ENCODE data around the gene APOC3.

APOC3 gene

DNA sequence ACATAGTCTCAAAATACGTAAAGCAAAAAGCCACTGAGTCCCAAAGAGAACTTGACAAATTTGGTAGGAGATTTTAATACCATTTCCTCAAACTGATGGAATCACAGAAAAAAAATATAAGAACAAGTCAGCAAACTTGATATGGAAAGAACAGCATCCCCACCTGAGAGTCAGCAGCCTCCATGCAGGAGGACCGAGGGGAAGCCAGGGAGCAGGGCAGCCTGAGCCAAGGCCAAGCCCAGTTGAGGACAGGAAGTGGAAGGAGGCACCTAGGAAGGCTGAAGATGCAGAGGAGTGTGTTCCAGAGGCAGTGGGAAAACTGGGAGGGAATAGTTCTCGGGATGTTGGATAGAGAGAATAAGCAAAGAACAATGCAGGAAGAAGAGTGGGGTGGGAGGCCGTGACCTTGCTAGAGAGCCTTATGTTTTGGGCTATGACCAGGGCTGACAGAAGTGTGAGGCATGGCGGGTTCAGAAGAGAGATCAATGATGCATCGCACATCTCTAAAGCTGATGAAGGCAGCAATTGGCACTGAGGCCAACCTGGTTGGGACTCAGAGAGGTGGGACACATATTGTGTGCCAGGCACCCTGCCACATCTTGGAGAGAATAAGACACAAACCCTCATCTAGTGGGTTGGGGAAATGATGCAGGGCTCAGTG lies 22.0 kb upstream of the APOC3 start:
- no peak for DNase-seq

DNA sequence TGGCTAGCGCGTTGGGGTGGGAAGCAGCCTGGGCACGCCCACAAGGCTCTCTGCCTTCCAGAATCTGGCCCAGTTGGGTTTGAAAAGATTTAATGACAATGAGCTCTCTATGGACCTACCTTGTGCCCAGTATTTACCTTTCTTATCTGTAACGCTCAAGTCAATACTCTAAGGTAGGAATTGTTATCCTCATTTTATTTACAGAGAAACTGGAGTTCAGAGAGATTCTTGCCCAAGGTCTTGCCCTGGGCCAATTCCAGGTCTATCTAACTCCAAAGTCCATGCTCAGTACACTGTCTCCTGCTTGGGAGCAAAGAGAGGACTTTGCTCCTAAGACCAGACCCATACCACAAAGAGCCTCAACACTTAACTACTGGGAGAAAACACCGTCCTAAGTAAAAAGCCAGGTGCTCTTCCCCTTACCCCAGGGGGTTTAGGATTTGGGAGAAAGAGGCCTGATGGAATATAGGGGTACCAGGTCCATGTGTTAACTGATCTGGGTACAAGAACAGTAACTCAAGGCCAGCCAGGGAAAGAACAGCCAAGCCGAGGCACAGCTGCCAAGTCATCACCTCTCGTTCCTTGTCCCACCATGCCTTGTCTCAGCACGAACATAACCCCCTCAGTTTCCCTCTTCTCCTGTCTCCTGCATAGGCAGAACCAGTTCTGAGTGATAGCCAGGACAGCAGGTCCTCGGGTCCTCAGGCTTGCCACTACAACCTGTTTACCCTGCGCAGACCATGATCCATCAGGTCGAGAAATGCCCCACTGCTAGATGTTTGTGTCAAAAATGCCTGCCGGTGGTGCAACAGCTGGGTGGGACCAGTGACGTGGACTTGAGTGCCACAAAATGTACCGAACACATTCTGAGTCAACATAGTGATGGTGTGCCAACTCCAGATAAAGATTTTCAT lies 21.2 kb upstream of the APOC3 start:
- no peak for DNase-seq

DNA sequence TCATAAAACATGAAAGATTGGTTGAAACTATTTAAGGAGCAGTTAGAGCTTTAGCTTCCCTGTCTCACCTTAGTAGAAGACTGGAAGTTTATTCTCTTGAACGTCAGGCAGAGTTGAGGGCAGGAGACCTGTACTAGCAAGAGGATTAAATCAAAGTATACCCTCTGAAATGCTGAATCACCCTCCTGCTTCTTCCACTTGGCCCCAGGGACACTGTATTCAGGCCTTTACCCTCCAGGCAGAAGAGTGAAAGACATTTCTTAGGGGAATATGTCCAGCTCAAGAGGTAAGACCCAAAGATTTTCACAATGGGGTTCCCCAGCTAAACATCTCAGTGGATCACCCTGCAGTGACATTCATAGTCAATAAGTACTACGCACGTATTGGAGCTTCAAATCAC lies 18.5 kb upstream of the APOC3 start:
- no peak for DNase-seq

DNA sequence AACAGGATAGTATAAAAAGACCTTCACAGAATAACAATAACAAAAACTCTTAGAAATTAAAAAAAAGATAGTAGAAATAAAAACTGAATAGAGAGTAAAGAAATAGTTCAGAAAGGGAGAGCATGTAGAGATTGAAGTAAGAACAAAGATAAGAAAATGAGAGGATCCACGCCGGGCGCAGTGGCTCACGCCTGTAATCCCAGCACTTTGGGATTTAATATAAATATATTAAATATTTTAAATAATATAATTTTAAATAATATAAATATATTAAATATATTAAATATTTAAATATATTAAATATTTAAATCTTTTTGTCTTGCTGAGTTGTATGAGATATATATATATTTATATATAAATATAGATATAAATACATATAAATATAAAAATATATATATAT lies 17.6 kb upstream of the APOC3 start:
- no peak for DNase-seq

DNA sequence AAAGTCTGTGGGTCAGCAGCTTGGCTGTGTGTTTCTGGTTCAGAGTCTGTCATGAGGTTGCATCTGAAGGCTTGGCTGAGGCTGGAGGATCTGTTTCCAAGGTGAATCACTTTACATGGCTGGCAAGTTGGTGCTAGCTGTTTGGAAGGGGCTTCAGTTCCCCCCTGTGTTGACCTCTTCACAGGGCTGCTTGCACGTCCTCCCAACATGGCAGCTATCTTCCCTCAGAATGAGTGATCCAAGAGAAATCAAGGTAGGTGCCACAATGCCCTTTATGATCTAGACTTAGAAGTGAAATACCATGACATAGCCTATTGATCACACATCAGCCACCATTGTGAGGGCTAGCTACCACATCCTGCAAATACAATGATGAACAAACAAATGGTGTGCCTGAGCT lies 16.5 kb upstream of the APOC3 start:
- DNase-seq = no peak

DNA sequence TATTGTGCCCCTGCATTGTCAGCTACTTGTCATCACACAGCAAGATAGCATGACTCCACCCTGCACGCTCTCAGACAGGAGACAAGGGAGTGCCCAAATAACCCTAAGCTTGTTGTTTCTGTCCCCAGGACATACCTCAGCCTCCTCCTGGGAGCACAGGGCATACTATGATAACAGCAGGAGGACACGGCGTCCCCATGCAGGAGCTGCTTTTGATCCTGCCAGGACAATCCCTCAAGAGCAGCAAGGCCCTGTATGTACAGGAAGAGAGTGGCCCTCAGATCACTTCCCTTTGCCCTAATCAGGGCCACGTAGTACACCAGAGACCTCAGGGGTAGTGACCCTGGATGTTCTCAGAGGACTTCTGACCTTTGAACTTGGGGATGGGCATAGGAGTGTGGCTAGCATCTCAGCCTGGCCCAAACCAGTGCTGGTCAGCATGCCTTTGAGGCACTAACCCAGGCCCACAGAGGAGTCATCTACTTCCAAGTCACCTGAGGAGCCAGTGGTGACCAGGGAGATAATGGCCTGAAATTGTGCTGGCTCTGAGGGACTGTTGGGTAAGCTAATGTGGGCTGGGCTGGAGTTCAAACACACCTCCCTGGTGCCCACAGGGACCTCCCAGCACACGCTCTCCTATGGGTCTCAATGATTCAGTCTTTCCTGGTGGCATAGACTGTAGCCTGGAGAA lies 15.8 kb upstream of the APOC3 start:
- DNase-seq = no peak

DNA sequence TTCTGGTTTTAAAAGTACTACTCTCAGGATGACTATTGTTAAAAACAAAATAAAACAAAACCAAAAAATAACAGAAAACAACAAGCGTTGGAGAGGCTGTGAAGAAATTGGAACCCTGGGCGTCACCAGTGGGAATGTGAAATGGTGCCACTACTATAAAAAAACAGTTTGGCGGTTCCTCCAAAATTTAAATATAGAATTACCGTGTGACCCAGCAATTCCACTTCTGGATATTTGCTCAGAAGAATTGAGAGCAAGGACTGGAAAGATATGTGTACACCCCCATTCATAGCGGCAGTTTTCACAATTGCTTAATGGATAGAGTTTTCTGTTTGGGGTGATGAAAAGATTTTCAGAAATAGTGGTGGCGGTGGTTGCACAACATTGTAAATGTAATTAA lies 15.2 kb upstream of the APOC3 start:
- DNase-seq = no peak

DNA sequence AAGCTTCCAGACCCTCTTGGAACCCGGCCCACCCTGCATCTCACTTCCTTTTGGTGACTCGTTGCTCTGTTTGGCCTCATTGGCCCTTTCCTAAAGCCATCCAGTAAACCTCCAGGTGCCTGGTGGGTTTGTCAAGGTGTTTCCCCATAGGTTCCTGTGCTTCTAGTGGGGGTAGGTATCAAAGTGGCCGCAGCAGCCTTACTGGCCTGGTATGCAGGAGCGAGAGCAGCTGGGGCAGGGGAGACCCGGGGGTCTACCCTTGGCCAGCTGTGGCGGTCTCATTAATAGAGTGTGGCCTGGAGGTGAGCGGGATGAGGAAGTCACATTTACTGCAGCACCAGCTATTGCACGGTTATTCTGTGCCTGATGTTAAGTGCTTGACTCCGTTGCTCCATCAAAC lies 10.7 kb upstream of the APOC3 start:
- no peak for DNase-seq

DNA sequence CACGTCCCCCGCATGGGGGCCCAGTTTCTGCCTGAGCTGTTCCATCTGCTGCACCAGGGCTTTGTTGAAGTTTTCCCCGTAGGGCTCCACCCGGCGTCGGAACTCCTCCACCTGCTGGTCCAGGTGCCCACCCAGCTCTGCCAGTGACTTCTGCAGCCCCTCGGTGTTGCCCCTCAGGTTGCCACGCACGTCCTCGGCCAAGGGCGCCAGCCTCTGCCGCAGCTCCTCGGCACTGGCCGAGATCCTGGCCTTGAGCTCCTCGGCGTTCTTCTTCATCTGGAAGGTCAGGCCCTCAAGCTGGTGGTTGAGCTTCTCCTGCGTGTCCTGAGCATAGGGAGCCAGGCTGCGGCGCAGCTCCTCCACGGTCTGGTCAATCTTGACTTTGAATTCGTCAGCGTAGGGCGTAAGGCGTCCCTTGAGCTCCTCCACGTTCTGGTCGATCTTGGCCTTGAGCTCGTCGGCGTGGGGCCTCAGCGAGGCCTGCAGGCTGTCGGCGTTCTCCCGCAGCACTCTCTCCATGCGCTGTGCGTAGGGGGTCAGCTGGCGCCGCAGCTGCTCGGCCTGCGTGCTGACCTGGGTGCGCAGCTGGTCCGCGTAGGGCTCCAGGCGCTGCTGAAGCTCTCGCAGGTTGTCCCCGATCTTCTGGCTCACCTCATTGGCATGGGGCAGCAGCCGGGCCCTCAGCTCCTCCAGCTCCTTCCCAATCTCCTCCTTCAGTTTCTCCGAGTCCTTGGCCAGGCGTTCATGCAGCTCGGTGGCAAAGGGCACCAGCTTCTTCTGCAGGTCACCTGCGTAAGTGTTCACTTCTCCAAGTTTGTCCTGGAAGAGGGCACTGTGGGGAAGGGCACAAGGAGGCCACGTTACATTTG lies 8.4 kb upstream of the APOC3 start:
- no peak for DNase-seq

DNA sequence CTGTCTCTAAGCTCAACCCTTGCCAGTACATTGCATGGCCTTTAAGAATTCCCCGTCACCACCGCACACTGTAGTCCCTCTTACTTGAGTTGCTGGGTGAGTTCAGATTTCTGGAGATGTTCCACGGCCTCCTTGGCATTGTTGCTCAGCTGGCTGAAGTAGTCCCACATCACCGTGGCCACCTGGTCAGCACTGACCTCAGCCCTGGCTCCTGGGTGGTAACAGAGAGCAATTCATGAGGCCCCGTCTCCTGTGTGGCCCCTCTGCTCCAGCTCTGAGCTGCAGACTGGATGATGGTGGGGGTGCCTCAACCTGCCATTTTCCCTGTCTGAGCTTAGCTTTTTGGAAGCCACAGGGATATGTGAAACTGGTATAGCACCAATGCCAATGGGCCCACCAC lies 7.1 kb upstream of the APOC3 start:
- no peak for DNase-seq

DNA sequence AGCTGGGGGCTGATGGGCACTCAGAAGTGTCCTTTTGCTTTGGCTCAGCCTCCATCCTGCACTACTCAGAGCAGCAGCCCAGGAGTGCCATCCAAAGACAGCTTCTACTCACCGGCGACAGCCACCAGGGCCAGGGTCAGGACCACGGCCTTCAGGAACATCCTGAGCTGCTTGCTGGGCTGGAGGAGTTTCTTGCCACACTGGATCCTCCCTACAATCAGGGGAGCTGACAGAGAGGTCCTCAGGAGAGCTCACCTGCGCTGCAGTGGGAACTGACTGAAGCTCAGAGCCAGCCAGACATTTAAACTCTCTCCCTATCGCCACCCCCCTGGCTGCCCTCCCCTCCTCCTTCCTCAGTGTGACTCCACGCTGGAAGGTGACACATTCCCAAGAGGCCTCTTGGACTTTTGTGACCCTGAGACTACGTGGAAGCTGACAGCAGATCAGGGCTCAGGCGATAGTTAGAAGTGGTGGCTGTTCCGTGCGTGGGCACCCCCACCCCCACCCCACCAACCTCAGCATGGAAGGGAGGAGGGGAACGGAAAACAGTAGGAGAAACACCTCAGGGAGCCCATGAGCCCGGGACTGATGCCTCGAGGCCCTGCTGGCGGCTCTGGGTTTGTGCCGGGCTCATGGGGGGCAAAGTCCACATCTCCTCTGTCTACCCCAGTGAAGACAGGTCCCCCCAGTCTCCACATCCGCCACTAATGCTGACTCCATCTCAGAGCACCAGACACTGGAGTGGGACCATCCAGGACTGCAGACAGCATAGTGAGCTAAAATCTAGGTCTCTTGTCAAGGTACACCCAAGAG lies 6.5 kb upstream of the APOC3 start, which contains the start of gene APOA4:
Gene APOA4, minus strand, starts transcription at position 274 of the 813 bp plus-strand sequence. Its CDS starts 113 bp downstream, at position 161.
- no peak for DNase-seq

DNA sequence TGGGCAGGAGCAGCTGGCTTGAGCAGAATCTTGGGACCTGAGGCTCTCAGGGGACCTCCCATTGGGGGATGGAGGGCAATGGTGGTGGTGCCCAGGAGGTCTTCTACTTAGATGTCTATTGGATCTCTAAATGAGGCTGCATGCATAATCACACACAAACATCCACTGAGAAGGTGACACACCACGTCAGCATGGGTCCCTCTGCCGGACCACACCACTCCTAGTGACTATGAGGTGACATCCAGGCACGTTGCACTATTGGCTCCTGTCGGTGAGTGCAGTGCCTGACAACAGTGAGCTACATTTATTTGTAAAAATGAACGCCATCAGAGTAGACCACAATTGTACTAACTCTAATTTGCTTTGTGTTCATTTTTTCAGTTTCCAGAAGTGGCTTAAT lies 4.3 kb upstream of the APOC3 start:
- no peak for DNase-seq

DNA sequence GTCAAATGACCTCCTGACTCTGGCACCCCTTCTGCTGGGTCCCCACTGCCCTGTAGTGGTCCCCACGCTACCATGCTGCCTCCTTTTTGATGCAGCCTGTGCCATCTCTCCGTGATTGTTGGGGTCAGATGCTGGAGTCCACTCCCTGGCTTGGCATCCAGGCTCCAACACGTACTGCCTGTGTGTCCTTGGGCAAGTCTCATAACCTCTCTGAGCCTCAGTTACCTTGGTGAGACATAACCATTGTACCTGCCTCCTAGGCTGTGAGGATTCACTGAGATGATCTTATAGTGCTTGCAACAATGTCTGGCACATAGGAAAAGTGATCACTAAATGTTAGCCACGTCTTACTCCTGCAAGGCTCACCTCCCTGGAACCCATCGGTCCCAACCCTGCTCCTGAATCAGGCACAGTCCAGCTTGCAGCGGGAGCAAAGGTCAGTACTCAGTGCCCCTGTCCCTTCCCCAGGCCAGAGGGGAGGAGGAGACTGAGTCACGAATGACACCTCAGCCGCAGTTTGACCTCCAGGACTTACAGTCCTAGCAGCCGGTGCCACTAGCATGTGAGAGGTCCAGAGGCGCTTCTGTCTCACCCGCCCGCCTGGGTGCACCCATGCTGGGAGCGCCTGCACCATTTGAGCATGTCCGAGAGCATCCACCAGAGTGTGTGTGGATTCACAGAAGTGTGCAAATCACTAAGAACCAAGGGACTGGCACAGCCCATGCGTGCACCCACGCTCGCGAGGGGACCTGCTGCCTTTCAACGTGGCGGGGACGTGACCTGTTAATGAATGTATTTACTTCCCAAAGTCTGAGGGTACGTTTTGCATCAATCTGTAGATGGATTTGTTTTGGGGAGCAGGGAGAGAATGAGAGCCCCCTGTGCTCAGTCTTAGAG lies 3.6 kb upstream of the APOC3 start:
- no peak for DNase-seq

DNA sequence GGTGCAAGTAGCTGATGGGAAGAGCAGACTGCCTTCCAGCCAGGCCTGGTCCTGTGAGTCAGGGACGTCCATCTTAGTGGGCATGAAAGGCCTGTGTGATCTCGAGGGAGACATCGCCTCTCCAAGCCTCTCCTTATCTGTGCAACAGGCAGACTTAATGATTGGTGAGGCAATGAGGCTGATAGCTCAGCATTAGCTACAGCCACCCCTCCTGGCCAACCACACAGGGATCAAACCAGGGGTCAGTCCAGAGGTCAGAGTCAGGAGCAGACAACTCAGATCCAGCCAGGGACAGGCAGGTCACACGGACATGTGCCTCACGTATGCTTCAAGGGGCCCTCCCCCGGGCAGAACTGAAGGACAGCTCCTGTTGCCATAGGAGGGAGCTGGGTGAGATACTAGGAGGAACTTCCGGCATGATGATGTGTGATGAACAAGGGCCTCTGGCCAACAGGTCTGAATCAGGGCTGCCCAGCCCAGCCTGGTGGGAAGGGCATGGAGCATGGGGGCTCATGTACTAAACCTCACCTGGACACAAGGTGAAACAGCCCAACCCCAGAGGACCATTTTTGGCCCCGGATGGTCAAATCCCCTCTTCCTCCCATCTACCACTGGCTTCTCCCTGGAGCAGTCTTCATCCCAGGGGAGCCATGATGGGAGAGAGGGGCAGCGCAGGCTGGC lies 2.8 kb upstream of the APOC3 start:
- DNase-seq = no peak

DNA sequence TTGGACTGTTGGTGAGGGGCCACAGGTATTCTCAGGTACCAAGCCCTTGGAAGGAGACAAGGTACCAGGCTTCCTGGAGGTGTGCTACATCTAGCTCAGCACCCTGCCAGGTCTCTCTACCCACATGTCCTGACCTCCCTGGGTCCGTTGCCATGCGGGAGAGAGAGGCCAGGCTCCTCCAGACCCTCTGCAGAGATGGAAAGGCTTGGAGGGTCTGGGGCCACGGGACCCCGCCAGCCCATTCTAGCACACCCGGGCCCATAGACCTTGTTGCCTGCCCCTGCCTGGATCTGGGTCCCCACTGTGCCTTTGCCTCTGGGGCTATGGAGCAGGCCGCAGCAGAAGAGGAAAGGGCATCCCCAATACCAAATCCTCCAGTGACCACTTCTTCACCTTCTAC lies 2.2 kb upstream of the APOC3 start:
- DNase-seq = no peak

DNA sequence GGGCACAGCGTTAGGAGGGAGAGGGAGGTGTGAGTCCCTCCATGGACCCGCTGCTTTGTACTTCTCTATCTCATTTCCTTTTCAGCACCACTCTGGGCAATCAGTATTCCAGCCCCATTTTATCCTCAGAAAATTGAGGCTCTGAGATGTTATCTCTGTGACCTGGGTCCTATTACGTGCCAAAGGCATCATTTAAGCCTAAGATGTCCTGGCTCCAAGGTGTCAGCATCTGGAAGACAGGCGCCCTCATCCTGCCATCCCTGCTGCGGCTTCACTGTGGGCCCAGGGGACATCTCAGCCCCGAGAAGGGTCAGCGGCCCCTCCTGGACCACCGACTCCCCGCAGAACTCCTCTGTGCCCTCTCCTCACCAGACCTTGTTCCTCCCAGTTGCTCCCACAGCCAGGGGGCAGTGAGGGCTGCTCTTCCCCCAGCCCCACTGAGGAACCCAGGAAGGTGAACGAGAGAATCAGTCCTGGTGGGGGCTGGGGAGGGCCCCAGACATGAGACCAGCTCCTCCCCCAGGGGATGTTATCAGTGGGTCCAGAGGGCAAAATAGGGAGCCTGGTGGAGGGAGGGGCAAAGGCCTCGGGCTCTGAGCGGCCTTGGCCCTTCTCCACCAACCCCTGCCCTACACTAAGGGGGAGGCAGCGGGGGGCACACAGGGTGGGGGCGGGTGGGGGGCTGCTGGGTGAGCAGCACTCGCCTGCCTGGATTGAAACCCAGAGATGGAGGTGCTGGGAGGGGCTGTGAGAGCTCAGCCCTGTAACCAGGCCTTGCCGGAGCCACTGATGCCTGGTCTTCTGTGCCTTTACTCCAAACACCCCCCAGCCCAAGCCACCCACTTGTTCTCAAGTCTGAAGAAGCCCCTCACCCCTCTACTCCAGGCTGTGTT lies 829 bp upstream of the APOC3 start:
- no peak for DNase-seq

DNA sequence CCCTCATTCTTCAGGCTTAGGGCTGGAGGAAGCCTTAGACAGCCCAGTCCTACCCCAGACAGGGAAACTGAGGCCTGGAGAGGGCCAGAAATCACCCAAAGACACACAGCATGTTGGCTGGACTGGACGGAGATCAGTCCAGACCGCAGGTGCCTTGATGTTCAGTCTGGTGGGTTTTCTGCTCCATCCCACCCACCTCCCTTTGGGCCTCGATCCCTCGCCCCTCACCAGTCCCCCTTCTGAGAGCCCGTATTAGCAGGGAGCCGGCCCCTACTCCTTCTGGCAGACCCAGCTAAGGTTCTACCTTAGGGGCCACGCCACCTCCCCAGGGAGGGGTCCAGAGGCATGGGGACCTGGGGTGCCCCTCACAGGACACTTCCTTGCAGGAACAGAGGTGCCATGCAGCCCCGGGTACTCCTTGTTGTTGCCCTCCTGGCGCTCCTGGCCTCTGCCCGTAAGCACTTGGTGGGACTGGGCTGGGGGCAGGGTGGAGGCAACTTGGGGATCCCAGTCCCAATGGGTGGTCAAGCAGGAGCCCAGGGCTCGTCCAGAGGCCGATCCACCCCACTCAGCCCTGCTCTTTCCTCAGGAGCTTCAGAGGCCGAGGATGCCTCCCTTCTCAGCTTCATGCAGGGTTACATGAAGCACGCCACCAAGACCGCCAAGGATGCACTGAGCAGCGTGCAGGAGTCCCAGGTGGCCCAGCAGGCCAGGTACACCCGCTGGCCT lies 641 bp downstream of the APOC3 start:
- DNase-seq = no peak

DNA sequence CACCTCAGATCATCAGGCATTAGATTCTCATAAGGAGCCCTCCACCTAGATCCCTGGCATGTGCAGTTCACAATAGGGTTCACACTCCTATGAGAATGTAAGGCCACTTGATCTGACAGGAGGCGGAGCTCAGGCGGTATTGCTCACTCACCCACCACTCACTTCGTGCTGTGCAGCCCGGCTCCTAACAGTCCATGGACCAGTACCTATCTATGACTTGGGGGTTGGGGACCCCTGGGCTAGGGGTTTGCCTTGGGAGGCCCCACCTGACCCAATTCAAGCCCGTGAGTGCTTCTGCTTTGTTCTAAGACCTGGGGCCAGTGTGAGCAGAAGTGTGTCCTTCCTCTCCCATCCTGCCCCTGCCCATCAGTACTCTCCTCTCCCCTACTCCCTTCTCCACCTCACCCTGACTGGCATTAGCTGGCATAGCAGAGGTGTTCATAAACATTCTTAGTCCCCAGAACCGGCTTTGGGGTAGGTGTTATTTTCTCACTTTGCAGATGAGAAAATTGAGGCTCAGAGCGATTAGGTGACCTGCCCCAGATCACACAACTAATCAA lies 2.2 kb downstream of the APOC3 start:
- no peak for DNase-seq

Data from GF-D8 (cell line).